Measurements from ENCODE around the gene CRTC3. TPM values are rescaled to one million over a fixed set of nuclear protein-coding genes. Genes with fewer than 3 reads are reported as not detected.
"Not testable (repeated sequence)": the region's sequence is repeated elsewhere in the genome, so short reads cannot be mapped to it uniquely, and the experiment has no call there.

The CRTC3 gene
- total RNA-seq, 2 experiments from 2014 or later: 62.3 to 79.1 TPM

GRCh38 chr15:90497912-90498311, 31.8 kb upstream of the CRTC3 start:
- H3K4me1 Mint-ChIP-seq: peaks cover 5% of the 10 kb centered on the region
- H3K27me3 Mint-ChIP-seq: no peaks in the 10 kb centered on the region
- no peaks in the 10 kb centered on the region for H3K9me3 Mint-ChIP-seq (ENCODE audit: low read depth)
- no peak overlapping the region for H3K27ac Mint-ChIP-seq
- no peak for ATAC-seq
- CTCF ChIA-PET: interaction anchor here (0.7 to 1.0 kb wide), 2 partner anchors 16 to 178 kb away, joined by 3 to 5 read pairs; no protein-coding TSS in a partner anchor
- peaks cover 54% of the 10 kb centered on the region for H3K36me3 Mint-ChIP-seq
- no peak for DNase-seq
- no peak overlapping the region for H3K4me3 Mint-ChIP-seq

GRCh38 chr15:90500171-90500570, 29.6 kb upstream of the CRTC3 start:
- H3K27ac Mint-ChIP-seq: no peak overlapping the region
- H3K4me3 Mint-ChIP-seq: no peak overlapping the region
- ATAC-seq: no peak
- H3K27me3 Mint-ChIP-seq: no peaks in the 10 kb centered on the region
- H3K9me3 Mint-ChIP-seq (ENCODE audit: low read depth): no peaks in the 10 kb centered on the region
- CTCF ChIA-PET: interaction anchor here (0.9 to 2.3 kb wide), 7 partner anchors 11 to 386 kb away, joined by 3 to 11 read pairs (median 3); no protein-coding TSS in a partner anchor
- peaks cover 42% of the 10 kb centered on the region for H3K36me3 Mint-ChIP-seq
- no peak for DNase-seq
- peaks cover 2% of the 10 kb centered on the region for H3K4me1 Mint-ChIP-seq

- Mint-ChIP-seq H3K36me3 (peaks cover 32% of the 10 kb centered on the region), H3K4me1 (peaks cover 2% of the 10 kb centered on the region), H3K27me3 (no peaks in the 10 kb centered on the region), H3K4me3 (no peak overlapping the region), H3K9me3 (ENCODE audit: low read depth) (no peaks in the 10 kb centered on the region), H3K27ac (peak overlapping the region; percentile 16)
- no peak for ATAC-seq
- CTCF ChIA-PET: interaction anchor here (1.6 to 2.3 kb wide), 2 partner anchors 20 to 182 kb away, joined by 10 to 11 read pairs; no protein-coding TSS in a partner anchor
- no peak for DNase-seq
Observed at GRCh38 chr15:90501898-90502297, 27.8 kb upstream of the CRTC3 start.

GRCh38 chr15:90510781-90511180, 18.9 kb upstream of the CRTC3 start:
- not testable (repeated sequence) for H3K4me1 Mint-ChIP-seq; ATAC-seq; H3K9me3 Mint-ChIP-seq (ENCODE audit: low read depth); H3K27me3 Mint-ChIP-seq; H3K27ac Mint-ChIP-seq; H3K4me3 Mint-ChIP-seq; DNase-seq
- CTCF ChIA-PET: interaction anchor here (1.6 kb wide), 1 partner anchor 11 kb away, joined by 5 read pairs; no protein-coding TSS in a partner anchor
- H3K36me3 Mint-ChIP-seq: peaks cover 23% of the 10 kb centered on the region

- CTCF ChIA-PET: interaction anchor here (1.1 to 1.6 kb wide), 3 partner anchors 12 to 211 kb away, joined by 3 to 5 read pairs (median 3); no protein-coding TSS in a partner anchor
- ATAC-seq: not testable (repeated sequence)
- H3K27ac Mint-ChIP-seq: peak overlapping the region; percentile 48
Observed at GRCh38 chr15:90511211-90511618, 18.5 kb upstream of the CRTC3 start.

GRCh38 chr15:90512276-90512675, 17.4 kb upstream of the CRTC3 start:
- Mint-ChIP-seq H3K36me3 (peaks cover 22% of the 10 kb centered on the region), H3K4me1 (peaks cover 8% of the 10 kb centered on the region), H3K4me3 (no peak overlapping the region), H3K9me3 (ENCODE audit: low read depth) (peaks cover 2% of the 10 kb centered on the region), H3K27me3 (peaks cover 4% of the 10 kb centered on the region), H3K27ac (no peak overlapping the region)
- DNase-seq: no peak
- CTCF ChIA-PET: interaction anchor here (1.1 to 1.2 kb wide), 2 partner anchors 28 to 212 kb away, joined by 3 read pairs; no protein-coding TSS in a partner anchor
- ATAC-seq: no peak

More at GRCh38 chr15:90511211-90511618, 18.5 kb upstream of the CRTC3 start:
- H3K36me3 Mint-ChIP-seq: peaks cover 23% of the 10 kb centered on the region
- H3K4me1 Mint-ChIP-seq; H3K4me3 Mint-ChIP-seq; H3K27me3 Mint-ChIP-seq; DNase-seq; H3K9me3 Mint-ChIP-seq (ENCODE audit: low read depth): not testable (repeated sequence)

GRCh38 chr15:90512981-90513380, 16.7 kb upstream of the CRTC3 start:
- CTCF ChIA-PET: interaction anchor here (1.0 to 1.1 kb wide), 2 partner anchors 9 to 11 kb away, joined by 3 read pairs; no protein-coding TSS in a partner anchor
- H3K4me3 Mint-ChIP-seq: no peak overlapping the region
- H3K9me3 Mint-ChIP-seq (ENCODE audit: low read depth): peaks cover 2% of the 10 kb centered on the region
- DNase-seq: no peak
- ATAC-seq: no peak
- peaks cover 4% of the 10 kb centered on the region for H3K27me3 Mint-ChIP-seq
- H3K4me1 Mint-ChIP-seq: peaks cover 8% of the 10 kb centered on the region
- peaks cover 21% of the 10 kb centered on the region for H3K36me3 Mint-ChIP-seq
- no peak overlapping the region for H3K27ac Mint-ChIP-seq

- Mint-ChIP-seq H3K9me3 (ENCODE audit: low read depth) (peaks cover 2% of the 10 kb centered on the region), H3K4me3 (no peak overlapping the region), H3K27me3 (peaks cover 4% of the 10 kb centered on the region), H3K27ac (no peak overlapping the region), H3K36me3 (peaks cover 21% of the 10 kb centered on the region), H3K4me1 (peaks cover 8% of the 10 kb centered on the region)
- CTCF ChIA-PET: interaction anchor here (1.0 to 1.1 kb wide), 2 partner anchors 8 to 11 kb away, joined by 3 read pairs; no protein-coding TSS in a partner anchor
- no peak for ATAC-seq
- DNase-seq: no peak
Observed at GRCh38 chr15:90513448-90513847, 16.3 kb upstream of the CRTC3 start.

GRCh38 chr15:90513893-90514292, 15.8 kb upstream of the CRTC3 start:
- H3K36me3 Mint-ChIP-seq: peaks cover 21% of the 10 kb centered on the region
- not testable (repeated sequence) for H3K4me3 Mint-ChIP-seq; DNase-seq; H3K27me3 Mint-ChIP-seq; H3K9me3 Mint-ChIP-seq (ENCODE audit: low read depth); H3K27ac Mint-ChIP-seq; H3K4me1 Mint-ChIP-seq; ATAC-seq
- CTCF ChIA-PET: interaction anchor here (1.0 to 1.1 kb wide), 2 partner anchors 8 to 11 kb away, joined by 3 read pairs; no protein-coding TSS in a partner anchor

GRCh38 chr15:90519688-90520087, 10.0 kb upstream of the CRTC3 start:
- Mint-ChIP-seq H3K4me3 (no peak overlapping the region), H3K4me1 (peaks cover 18% of the 10 kb centered on the region), H3K9me3 (ENCODE audit: low read depth) (no peaks in the 10 kb centered on the region), H3K36me3 (no peaks in the 10 kb centered on the region), H3K27me3 (no peaks in the 10 kb centered on the region), H3K27ac (no peak overlapping the region)
- CTCF ChIA-PET: interaction anchor here (1.2 to 1.6 kb wide), 3 partner anchors 37 to 201 kb away, joined by 3 read pairs; no protein-coding TSS in a partner anchor
- DNase-seq: no peak
- ATAC-seq: no peak

GRCh38 chr15:90520365-90520764, 9.4 kb upstream of the CRTC3 start:
- H3K27me3 Mint-ChIP-seq: no peaks in the 10 kb centered on the region
- H3K27ac Mint-ChIP-seq: no peak overlapping the region
- CTCF ChIA-PET: interaction anchor here (1.2 to 1.6 kb wide), 3 partner anchors 38 to 202 kb away, joined by 3 read pairs; no protein-coding TSS in a partner anchor
- H3K4me1 Mint-ChIP-seq: peaks cover 21% of the 10 kb centered on the region
- no peaks in the 10 kb centered on the region for H3K9me3 Mint-ChIP-seq (ENCODE audit: low read depth)
- DNase-seq: no peak
- H3K4me3 Mint-ChIP-seq: no peak overlapping the region
- no peaks in the 10 kb centered on the region for H3K36me3 Mint-ChIP-seq
- no peak for ATAC-seq

- no peak for ATAC-seq
- Mint-ChIP-seq H3K4me3 (no peak overlapping the region), H3K27ac (no peak overlapping the region), H3K9me3 (ENCODE audit: low read depth) (no peaks in the 10 kb centered on the region), H3K4me1 (peaks cover 24% of the 10 kb centered on the region), H3K36me3 (no peaks in the 10 kb centered on the region), H3K27me3 (no peaks in the 10 kb centered on the region)
- no peak for DNase-seq
- CTCF ChIA-PET: interaction anchor here (1.1 to 1.6 kb wide), 3 partner anchors 41 to 152 kb away, joined by 3 to 5 read pairs (median 3); no protein-coding TSS in a partner anchor
Observed at GRCh38 chr15:90523373-90523772, 6.3 kb upstream of the CRTC3 start.

GRCh38 chr15:90524018-90524803, 5.5 kb upstream of the CRTC3 start:
- Mint-ChIP-seq H3K4me3 (peak overlapping the region; percentile 17), H3K27ac (peak overlapping the region; percentile 76), H3K4me1 (peaks cover 29% of the 10 kb centered on the region)
- not testable (repeated sequence) for H3K9me3 Mint-ChIP-seq (ENCODE audit: low read depth); H3K27me3 Mint-ChIP-seq; H3K36me3 Mint-ChIP-seq
- CTCF ChIA-PET: interaction anchor here (0.9 to 1.6 kb wide), 5 partner anchors 11 to 153 kb away, joined by 3 to 5 read pairs (median 3); no protein-coding TSS in a partner anchor
- ATAC-seq (peak; percentile 37), DNase-seq (peak; percentile 33)

All from activated CD8-positive, alpha-beta memory T cell treated with anti-CD3 and anti-CD28 coated beads, Interleukin-2, amount 10 ng/mL, durations not matched to agents 7 days and 5 days (primary cell).